Activated CD8-positive, alpha-beta memory T cell treated with anti-CD3 and anti-CD28 coated beads, Interleukin-2, amount 50 U/mL, for 4 hours (primary cell): ENCODE data around the gene CLDND2.
"Not testable (repeated sequence)": the region's sequence is repeated elsewhere in the genome, so short reads cannot be mapped to it uniquely, and the experiment has no call there.

Experiments
- DNase-seq: peaks from one replicate; pipeline ENCODE4 v3.0.0-alpha.2; 2020

CLDND2 gene, protein sequence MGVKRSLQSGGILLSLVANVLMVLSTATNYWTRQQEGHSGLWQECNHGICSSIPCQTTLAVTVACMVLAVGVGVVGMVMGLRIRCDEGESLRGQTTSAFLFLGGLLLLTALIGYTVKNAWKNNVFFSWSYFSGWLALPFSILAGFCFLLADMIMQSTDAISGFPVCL

DNA sequence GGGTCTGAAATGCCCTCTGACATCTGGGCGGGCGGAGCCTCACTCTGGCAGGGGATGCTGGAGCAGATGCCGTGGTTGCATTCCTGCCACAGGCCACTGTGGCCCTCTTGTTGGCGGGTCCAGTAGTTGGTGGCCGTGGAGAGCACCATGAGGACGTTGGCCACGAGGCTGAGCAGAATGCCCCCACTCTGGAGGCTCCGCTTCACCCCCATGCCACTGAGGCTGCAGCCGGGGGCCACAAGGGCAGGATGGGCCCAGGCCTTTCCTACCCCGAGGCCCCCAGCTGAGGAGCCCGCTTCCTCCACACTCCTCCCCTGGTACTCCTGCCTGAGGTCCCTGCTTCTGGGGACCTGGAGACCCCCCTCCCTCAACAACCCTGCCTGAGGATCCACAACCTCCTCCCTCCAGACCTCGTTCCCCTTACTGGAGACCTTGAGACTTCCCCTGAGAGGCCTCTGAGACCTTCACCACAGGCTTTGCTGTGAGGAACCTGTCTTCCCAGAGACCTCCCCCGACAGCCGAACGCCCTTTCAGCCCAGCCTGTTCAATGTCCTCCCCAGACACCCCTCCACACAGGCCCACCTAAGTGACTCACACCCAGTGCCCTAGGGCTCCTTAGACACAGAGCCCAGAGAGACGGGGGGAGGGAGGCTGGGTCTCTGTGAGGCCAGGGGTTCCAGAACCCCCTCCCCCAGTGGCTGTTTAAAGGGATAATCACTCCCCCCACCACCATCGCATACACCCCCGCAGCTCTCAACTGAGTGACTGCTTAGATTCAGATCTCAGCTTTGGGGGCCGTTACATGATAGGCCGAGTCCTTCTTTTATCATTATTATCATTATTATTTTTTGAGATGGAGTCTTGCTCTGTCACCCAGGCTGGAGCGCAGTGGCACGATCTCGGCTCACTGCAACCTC, at the start of gene CLDND2:
Gene CLDND2, minus strand, starts transcription at position 638 of the 917 bp plus-strand sequence. Its CDS starts 426 bp downstream, at position 212.
- DNase-seq: peak; percentile 48

DNA sequence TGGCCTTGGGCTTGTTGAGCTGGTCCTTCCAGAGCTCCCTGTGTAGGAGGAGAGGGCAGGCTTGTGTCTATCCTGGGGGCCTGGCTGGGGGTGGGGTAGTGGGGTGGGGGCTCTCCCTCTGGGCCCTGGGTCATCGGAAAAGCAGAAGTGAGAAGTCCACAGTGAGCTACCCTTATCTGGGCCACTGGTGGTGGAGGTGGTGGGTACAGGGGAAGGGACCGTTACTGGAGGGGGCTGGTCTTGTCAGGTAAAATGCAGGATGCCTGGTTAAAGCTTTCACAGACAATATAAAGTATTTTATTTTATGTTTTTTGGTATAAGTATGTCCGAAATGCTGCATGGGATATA, 49.0 kb upstream of the CLDND2 start:
- no peak for DNase-seq

DNA sequence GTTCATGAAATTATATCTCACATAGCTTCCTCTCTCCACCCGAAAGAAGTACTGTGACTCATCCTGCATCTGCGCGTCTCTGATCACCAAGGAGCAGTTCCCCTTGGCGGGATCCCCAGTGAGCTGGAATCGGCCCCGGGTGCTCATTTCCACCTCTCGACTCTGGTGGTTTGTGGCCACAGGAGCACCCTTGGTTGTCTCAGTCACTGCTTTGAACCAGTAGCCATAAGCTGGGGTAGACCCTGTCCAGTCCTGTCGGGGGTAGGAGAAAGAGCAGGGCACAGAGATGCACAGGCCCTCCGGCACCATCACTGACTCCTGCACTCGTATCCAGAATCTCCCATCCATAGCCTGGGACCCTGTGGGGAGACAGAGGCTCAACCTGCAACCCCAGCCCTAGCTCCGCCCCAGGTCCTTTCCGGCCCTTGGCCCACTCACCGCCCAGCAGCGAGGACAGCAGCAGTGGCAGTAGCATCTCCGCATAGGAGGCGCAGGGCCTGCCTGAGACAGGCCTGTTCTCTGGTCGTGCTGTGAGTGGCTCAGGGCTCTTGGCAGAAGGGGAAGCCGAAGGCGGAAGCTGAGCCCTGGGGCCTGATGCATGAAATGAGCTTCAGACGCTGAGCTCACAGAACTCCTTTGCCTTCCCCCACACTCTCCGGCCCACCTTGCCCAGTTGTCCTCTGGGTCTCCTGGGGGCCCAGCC, 48.5 kb upstream of the CLDND2 start, which contains the start of gene SIGLEC10:
Gene SIGLEC10, minus strand, starts transcription at position 536 of the 703 bp plus-strand sequence. Its CDS starts 61 bp downstream, at position 475.
- no peak for DNase-seq

DNA sequence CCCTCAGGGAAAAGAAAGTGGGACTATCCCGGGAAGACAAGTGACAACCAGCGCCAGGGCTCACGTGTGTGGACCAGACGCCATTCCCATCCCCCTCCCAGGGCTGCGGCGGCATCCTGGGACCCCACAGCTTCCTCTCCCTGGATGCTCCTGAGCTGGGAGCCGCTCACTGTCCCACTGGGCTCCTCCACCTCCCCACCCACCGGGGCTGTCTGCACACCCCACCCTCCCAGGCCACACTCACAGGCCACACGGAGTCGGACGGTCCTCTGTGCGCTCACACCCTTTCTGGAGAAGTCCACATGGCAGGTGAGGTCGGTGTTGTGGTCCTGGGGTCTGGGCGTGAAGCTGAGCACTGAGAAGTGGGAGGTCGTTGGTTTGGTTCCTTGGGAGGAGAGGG, 47.6 kb upstream of the CLDND2 start:
- not testable (repeated sequence) for DNase-seq

DNA sequence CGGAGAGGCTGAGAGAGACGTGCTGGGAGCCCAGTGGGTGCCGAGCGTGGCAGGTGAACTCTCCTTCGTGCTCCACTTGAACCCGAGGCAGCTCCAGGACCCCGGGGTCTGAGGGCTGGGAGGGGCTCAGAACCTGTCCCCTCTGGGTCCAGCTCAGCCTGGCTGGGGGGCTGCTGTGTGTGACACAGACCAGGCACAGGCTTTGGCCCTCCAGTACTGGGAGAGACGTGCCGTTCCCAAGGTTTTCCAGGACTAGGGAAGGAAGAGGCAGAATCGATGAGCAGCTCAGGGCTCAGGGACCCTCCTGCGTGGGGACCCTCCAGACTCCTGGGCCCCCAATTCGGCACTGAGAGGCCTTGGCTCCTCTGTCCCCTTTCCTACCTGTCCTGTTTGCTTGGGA, 46.4 kb upstream of the CLDND2 start:
- DNase-seq: no peak

DNA sequence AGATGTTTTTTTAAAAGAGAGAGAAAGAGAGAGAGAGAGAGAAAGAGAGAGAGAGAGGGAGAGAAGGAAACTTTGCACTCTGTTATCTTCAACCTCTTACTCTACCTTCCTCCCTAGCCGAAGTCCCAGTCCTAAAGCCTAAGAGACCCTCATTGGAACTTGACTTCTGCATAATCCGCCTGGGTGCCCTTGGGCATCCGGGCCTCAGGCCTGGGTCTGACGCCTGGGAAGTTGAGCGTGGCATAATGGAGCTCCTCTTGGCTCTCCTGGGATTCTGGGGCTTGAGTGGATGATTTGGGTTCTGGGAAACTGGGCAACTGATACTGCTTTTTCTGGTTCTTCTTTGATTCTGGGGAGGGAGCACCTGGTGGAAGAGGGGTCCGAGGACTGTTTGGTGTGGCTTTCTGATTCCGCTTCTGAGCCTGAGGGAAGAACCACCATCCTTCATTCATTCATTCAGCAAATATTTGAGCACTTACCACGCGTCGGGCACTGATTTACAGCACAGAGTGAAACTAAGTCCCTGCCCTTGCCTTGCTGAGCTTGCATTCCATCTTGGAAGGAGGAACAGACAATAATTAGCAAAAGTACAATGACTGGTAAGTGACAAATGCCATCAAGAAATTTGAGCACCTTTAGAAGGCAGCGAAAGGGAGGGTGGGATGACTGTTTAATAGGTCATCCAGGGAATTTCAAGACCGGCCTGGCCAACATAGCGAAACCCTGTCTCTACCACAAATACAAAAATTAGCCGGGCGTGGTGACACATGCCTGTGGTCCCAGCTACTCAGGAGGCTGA, 42.3 kb upstream of the CLDND2 start:
- DNase-seq: no peak

DNA sequence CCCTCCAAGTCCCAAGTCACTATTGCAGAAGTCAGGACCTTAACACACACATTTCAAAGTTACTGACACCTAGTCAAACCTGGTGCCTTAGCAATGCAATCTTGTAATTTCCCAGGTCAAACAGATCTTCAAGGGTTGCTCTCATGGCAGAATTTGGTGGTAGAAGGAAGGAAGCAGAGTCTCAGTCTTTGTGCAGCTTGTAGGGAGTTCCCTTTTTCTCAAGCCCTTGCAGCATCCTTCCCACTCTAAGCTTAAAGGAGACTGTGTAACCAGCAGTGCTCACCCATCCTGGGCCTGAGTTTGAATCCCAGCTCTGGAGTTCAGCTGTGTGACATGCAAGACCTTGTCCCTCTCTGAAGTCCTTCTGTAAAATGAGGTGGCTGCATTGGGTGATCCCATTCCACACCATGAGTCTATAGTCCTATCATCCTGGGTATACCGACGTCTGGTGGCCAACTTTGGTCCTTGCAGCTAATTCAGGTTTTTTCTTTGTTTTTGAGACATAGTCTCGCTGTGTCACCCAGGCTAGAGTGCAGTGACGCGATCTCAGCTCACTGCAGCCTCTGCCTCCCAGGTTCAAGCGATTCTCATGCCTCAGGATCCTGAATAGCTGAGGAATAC, 38.8 kb upstream of the CLDND2 start:
- peak; percentile 34 for DNase-seq

DNA sequence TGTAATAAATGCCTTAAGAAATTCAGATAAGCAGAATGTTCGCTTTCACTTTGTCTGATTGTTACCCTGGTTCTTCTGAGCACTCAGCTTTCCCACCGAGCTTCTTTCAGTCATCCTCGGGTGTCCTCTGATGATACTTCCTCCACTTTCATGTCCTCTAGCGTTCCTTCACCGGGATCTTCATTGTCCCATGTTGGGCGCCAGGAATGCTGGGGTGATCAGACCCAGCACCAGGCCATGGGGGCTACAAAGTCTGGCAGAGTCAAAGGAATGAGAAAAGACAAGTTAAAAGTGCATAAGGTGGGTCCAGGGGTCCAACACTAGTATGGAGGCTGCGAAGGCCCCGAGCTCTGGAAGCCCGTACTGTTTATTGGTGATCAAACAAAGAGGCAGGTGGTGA, 33.3 kb upstream of the CLDND2 start:
- no peak for DNase-seq

DNA sequence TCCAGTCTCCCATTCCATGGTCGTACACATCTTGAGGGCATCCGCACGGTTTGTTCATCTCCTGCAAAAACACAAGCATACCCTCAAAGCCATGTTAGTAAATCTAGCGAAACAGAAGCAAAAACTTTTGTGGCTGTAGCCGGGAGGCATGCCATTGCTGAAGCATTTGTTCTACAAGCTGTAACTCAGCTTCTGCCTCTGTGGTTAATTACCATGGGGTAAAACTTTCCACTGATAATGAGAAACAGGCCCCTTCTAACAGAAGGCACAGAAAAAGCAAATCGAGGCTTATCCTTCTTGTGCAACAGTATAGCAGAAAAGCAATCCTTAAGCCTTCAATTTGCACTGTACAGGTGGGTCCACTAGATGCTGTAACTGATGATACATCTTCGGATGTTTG, 31.1 kb upstream of the CLDND2 start:
- not testable (repeated sequence) for DNase-seq

DNA sequence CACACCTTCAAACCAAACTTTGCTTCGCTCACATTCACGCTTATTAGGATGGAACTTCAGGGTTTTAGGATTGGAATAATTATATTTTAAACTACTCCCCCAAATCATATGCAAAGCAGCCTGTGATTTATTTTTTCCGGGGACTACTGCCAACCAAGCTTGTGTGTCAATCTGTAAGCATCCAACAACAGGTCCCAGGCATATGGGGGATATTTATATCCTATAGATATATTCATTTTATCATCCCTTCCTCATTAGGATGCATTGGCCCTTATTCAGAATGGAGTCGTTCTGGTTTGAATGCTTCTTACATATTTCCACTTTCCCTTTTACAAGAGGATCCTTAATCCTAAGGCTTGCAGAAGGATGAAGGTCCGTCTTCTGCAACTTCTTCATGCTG, 30.4 kb upstream of the CLDND2 start:
- DNase-seq: no peak

DNA sequence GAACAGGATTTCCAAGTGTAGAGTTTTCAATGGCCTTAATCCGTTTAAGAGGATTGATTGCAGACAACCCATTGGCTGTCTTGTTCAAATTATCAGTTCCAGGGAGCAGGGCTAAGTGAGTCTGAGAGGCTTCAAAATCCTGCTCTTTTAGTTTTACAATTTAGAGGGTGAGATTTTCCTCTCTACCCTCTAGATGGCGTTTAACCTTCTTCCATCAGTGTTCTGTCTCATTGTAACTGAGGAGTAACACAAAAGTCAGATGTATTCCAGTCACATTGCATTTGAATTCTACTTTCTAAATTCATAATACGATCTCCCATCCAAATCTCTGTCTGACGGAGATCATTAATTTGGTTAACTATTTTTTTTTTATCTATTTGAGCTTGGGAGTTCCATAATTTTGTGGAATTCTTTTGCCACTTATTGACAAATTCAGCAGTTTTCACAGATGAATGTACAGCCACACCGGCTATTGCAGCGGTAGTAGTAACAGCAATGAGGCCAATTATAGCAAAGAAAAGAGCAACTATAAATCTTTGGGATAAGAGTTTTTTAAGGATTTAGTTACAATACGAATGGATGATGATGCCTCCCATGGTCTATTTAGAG, 29.4 kb upstream of the CLDND2 start:
- no peak for DNase-seq

DNA sequence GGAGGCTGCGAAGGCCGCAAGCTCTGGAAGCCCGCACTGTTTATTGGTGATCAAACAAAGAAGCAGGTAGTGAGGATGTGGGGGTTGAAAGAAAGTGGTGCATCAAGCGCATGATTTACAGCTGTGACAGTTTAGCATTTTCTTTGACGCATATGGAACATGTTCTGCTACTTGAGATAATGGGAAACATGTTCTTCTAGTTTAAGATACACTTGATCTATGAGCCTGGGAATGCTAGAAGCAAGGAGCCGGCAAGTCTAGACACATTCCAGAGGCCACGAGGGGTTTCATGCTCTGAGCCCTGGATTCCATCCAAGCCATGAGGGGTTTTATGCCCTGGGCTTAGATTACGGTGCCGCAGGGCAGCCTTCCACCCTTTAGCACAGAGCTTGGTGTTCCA, 28.6 kb upstream of the CLDND2 start:
- DNase-seq: not testable (repeated sequence)

DNA sequence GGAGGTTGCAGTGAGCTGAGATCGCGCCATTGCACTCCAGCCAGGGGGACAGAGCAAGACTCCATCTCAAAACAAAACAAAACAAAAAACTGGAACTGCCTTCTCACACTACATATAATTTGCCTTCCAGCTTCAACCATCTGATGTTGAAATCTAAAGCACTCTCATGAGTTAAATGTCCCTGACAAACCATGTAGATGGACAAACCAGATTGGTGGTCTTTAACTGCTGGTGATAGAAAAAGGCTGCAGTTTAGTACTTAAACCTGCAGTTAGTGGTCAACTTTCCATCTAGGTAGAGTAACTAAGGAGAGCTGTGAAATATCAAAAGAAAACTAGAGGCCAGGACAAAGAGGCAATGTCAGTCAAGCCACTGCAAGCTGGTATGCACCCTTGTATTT, 27.4 kb upstream of the CLDND2 start:
- no peak for DNase-seq

DNA sequence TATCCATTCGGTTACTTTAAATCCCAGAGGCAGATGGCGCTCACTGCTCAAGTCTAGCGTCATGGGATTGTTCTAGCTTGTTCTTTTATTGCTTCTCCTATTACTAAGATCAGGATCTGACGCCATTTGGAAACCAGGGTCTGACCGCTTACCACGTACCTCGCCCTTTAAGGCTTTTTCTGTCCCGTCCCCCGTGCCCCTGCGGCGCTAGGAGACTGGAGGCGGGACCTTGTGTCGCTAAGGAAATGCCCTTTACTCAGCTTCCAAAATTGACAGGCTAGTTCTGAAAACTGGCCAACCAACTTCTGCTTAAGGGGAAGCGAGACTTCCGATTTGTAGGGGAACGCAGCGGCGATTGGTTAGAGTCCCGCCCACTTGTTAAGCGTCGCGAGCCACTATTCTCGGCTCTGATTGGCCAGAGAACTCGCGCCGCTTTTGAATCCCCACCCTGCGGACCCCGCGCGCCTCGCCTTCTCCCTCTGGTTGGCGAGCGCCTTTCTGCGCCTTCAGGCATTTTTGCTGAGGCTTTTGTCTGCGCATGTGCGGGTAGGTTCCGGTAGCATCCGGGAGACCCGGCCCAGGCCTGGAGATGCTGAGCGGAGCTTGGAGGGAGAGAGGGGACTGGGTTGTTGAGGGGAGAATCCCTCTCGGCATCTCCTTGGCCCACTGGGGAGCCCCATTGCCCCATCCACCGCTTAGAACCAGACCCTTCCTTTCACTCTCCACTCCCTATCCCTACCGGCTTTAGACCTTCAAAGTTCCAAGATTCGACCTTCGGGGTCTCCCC, 25.4 kb upstream of the CLDND2 start:
- peak; percentile 84 for DNase-seq

DNA sequence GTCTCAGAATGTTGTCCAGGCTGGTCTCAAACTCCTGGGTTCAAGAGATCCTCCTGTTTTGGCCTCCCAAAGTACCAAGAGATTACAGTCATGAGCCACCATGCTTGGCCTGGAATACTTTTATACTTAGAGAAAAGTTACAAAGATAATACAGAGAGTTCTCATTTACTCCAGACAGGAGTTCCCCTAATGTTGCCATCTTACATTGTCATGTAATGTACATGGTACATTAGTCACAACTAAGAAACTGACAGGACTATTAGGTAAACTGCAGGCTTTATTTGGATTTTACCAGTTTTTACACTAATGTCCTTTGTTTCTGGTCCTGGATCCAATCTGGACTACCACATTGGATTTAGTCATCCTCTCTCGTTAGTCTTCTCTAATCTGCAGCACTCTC, 23.9 kb upstream of the CLDND2 start:
- DNase-seq: no peak

DNA sequence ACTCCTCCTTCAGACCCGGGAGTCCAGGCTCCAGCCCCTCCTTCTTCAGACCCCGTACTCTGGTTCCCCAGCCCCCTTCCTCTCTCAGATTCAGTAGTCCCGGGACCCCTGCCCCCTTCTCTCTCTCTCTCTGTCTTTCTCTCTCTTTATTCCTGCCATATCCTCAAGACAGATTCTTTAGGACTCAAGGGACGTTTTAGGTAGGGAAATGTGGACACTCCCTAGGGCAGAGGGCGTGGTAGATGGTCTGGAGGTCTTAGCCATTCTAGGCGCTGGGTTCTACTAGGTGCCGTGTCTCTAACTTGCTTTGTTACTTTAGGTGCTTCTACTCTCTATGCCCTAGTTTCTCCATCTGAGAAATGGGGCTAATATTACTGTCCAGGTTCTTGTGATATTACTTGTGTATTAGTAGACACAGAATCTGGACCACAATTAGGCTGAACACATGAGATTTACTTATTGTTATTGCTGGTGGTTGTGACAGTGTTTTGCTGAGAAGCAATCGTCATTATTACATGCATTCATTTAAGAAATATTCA, 22.3 kb upstream of the CLDND2 start:
- DNase-seq: no peak

DNA sequence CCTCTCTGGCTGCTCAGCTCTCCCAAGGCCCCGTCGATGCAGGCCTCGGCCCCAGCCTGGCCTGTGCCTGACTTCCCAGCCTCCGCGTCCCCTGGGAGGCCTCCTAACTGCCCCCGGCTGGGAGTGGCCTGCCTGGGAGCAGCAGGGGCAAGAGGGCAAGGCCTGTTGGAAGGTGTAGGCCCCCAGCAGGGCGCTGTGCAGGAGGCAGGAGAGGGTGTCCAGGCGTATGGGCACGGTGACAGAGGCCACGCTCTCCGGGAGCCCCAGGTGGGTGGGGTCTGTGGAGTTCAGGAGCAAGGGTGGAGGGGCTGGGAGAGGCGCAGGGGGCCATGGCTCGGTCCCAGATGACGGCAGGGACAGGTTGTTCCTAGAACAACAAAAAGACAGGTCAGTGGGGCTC, 20.3 kb upstream of the CLDND2 start:
- no peak for DNase-seq

DNA sequence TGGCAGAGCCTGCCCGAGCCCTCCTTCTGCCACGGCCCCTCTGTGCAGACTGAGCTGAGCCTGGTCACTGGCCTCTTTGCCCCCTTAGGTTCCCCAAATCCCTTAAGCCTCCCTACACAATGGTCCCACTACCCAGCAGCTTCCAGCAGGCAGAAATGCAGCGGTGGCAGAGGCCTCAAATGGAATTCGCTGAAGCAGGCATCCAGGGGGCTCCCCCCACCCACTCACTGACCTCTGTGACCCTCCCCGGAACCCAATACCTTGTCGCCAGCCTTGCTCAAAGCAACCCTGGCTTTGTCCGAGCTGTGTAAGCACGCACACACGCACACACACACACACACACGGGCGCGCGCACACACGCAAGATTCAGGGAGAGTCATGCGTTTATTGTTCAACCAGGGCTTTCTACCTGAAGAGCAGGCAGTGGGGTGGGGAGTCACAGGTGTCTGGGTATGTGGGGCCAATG, 19.2 kb upstream of the CLDND2 start, which contains the start of gene LIM2:
Gene LIM2, minus strand, starts transcription at position 51 of the 466 bp plus-strand sequence. CDS start 531 bp downstream, outside the sequence.
- DNase-seq: no peak

DNA sequence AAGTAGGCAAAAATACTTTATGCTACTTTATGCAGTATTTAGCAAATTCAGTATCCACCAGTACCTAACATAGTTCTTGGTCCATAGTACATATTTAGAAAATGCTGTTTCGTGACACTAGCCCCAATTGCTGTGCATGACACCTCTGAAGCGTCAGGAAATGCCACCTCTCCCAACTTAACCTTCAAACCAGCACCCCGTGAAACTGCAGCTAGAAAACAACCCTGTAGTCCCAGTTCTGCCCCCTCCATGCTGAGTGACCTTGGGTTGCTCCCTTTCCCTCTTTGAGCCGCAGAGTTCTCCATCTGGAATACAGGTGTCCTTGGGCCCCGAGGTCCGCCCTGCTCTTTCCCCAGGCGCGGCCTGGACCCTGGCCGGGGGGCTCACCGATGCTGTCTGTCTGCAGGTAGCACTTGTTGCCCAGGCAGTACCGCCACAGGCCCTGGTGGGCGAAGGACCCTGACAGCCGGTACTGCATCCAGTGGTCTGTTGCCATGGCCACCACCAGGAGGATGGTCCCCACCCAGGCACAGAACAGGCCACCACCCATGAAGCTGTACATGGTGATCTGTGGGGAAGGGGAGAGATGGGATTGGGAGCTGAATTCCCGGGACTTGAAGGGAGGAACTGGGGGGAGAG, 18.2 kb upstream of the CLDND2 start:
- no peak for DNase-seq

DNA sequence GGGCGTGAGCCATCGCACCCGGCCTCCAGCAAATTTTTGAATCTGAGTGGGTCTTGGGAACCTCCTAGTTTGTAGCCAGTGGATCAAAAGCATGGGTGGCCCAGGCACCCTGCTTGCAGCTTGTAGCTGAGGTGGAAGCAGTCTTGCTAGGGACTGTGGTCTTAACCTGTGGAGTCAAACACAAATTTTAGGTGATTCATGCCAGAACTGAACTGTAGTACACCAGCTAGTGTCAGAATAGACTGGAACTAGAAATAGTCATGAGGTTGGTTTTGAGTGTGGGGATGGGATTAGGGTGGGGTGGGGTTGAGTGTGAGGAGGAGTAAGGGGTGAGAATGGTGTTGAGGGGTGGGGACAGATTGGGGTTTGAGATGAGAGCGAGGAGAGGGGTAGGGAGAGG, 13.2 kb upstream of the CLDND2 start:
- no peak for DNase-seq
